ENCODE results near the gene NSMF.

GRCh38 chr9:137427454-137428310 lies 31.5 kb downstream of the NSMF start:
- TF ChIP-seq ATF2 (IDR thresholded peaks at IDR 0.05; ENCODE audit: low read length) (no peak), SRF (IDR thresholded peaks at IDR 0.05; ENCODE audit: low read depth, low read length) (no peak), POLR2A (IDR thresholded peaks at IDR 0.05; ENCODE audit: control extremely low read depth in 1 of 2, low read depth in 2 of 2, low read length in 2 of 2) (no peak), HDAC2 (IDR thresholded peaks at IDR 0.05; ENCODE audit: borderline replicate concordance in 1 of 2, low read depth in 2 of 2, low read length in 2 of 2) (no peak), EP300 (IDR thresholded peaks at IDR 0.05; ENCODE audit: borderline replicate concordance in 1 of 2, low read depth in 2 of 2, low read length in 2 of 2) (no peak), KDM1A (IDR thresholded peaks at IDR 0.05; ENCODE audit: borderline replicate concordance, low read length) (no peak), TBP (IDR thresholded peaks at IDR 0.05; ENCODE audit: low read depth, low read length) (no peak), ATF3 (IDR thresholded peaks at IDR 0.05; ENCODE audit: insufficient read depth, low read depth, low read length) (no peak)
- TF ChIP-seq, protein P1, sequence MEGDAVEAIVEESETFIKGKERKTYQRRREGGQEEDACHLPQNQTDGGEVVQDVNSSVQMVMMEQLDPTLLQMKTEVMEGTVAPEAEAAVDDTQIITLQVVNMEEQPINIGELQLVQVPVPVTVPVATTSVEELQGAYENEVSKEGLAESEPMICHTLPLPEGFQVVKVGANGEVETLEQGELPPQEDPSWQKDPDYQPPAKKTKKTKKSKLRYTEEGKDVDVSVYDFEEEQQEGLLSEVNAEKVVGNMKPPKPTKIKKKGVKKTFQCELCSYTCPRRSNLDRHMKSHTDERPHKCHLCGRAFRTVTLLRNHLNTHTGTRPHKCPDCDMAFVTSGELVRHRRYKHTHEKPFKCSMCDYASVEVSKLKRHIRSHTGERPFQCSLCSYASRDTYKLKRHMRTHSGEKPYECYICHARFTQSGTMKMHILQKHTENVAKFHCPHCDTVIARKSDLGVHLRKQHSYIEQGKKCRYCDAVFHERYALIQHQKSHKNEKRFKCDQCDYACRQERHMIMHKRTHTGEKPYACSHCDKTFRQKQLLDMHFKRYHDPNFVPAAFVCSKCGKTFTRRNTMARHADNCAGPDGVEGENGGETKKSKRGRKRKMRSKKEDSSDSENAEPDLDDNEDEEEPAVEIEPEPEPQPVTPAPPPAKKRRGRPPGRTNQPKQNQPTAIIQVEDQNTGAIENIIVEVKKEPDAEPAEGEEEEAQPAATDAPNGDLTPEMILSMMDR (IDR thresholded peaks at IDR 0.05; ENCODE audit: control extremely low read depth in 1 of 3, insufficient read depth in 1 of 3, low read depth in 1 of 3, low read length in 3 of 3), result no peak

Measured in H1 (cell line).